IMR-90 (cell line): ENCODE measurements around the gene NEMF. TPM values are rescaled to one million over a fixed set of nuclear protein-coding genes. Genes with fewer than 3 reads are reported as not detected.
"Not testable (repeated sequence)": the region's sequence is repeated elsewhere in the genome, so short reads cannot be mapped to it uniquely, and the experiment has no call there.

Experiments used
- ATAC-seq: fragments of 200-7000 bp; cut with Tn5 transposase; 2 replicates; pipeline ENCODE4 v1.9.1; 2020; ENCODE audit warnings: low read depth, mild to moderate bottlenecking, moderate library complexity
- BruUV-seq: library from RNA; stranded (reverse); fragments of 400-500 nt; replicated peaks from 2 replicates; lab custom pipeline; 2021; lab: Mats Ljungman, UMichigan
- CTCF ChIA-PET: fragments of 300-600 bp; formaldehyde crosslinking; extraction: SDS; loops from one replicate; lab custom pipeline; 2021; ENCODE audit warnings: antibody characterized with exemption; lab: Yijun Ruan, JAX
- POLR2A ChIA-PET: fragments of 300-600 bp; sonication (Branson Sonifier 250); formaldehyde crosslinking; loops from one replicate; lab custom pipeline; 2022; ENCODE audit warnings: antibody characterized with exemption; ENCODE audit not compliant: unreplicated experiment; lab: Charles Lee
- DNase-seq: peaks from one replicate; pipeline ENCODE4 v3.0.0; 2013
- H2AFZ ChIP-seq: replicated peaks from 2 replicates; pipeline ENCODE3; 2013; ENCODE audit warnings: low read length, mild to moderate bottlenecking; ENCODE audit not compliant: poor library complexity
- H2AK5ac ChIP-seq: 2 replicates; pipeline ENCODE4 v1.6.1; 2013; ENCODE audit warnings: low read depth, low read length, inconsistent platforms
- H2AK9ac ChIP-seq: replicated peaks from 2 replicates; pipeline ENCODE3; 2013; ENCODE audit warnings: mild to moderate bottlenecking, low read depth, low read length, moderate library complexity; ENCODE audit not compliant: poor library complexity
- H2BK120ac ChIP-seq: 2 replicates; pipeline ENCODE4 v1.6.1; 2013; ENCODE audit warnings: low read depth, low read length, inconsistent platforms
- H2BK15ac ChIP-seq: 3 replicates; pipeline ENCODE4 v1.6.1; 2013; ENCODE audit warnings: low read depth, low read length, inconsistent platforms
- H2BK20ac ChIP-seq: 2 replicates; pipeline ENCODE4 v1.6.1; 2013; ENCODE audit warnings: low read depth, mild to moderate bottlenecking, inconsistent platforms, low read length, moderate library complexity
- H2BK5ac ChIP-seq: 2 replicates; pipeline ENCODE4 v1.6.1; 2013; ENCODE audit warnings: mild to moderate bottlenecking, low read depth, low read length, inconsistent platforms; ENCODE audit not compliant: poor library complexity, severe bottlenecking
- H3K14ac ChIP-seq: replicated peaks from 2 replicates; pipeline ENCODE4 v1.6.1; 2013; ENCODE audit warnings: low read depth, low read length, inconsistent platforms
- H3K18ac ChIP-seq: 2 replicates; pipeline ENCODE4 v1.6.1; 2013; ENCODE audit warnings: low read depth, low read length, control low read depth
- H3K23ac ChIP-seq: 2 replicates; pipeline ENCODE4 v1.6.1; 2013; ENCODE audit warnings: low read depth, low read length, inconsistent platforms
- H3K27ac ChIP-seq: 2 replicates; pipeline ENCODE4 v1.5.1; 2013; ENCODE audit warnings: mild to moderate bottlenecking, control low read depth, low read length; ENCODE audit not compliant: insufficient read depth
- H3K27me3 ChIP-seq: 2 replicates; pipeline ENCODE4 v1.6.1; 2013; ENCODE audit warnings: low read length; ENCODE audit not compliant: control insufficient read depth, insufficient read depth
- H3K36me3 ChIP-seq: 2 replicates; pipeline ENCODE4 v1.6.1; 2013; ENCODE audit warnings: low read length, mixed read lengths; ENCODE audit not compliant: control insufficient read depth, insufficient read depth
- H3K4ac ChIP-seq: 2 replicates; pipeline ENCODE4 v1.6.1; 2013; ENCODE audit warnings: low read depth, low read length, inconsistent platforms
- H3K4me1 ChIP-seq: 2 replicates; pipeline ENCODE4 v1.6.1; 2013; ENCODE audit warnings: low read length, mixed read lengths; ENCODE audit not compliant: control insufficient read depth, insufficient read depth
- H3K4me2 ChIP-seq: 2 replicates; pipeline ENCODE4 v1.6.1; 2013; ENCODE audit warnings: low read depth, mild to moderate bottlenecking, control low read depth, low read length, moderate library complexity
- H3K4me3 ChIP-seq: 2 replicates; pipeline ENCODE4 v1.5.1; 2013; ENCODE audit warnings: low read depth, mild to moderate bottlenecking, control low read depth, low read length, moderate library complexity; ENCODE audit not compliant: insufficient read depth
- H3K56ac ChIP-seq: 2 replicates; pipeline ENCODE4 v1.6.1; 2013; ENCODE audit warnings: low read length, inconsistent platforms; ENCODE audit not compliant: insufficient read depth; ENCODE audit errors: extremely low read depth
- H3K79me1 ChIP-seq, 2 experiments: 2 replicates each; pipeline ENCODE4 v1.6.1; 2013; ENCODE audit warnings: low read length in 2 of 2, inconsistent platforms in 1 of 2, low read depth in 1 of 2
- H3K9ac ChIP-seq: 2 replicates; pipeline ENCODE4 v1.6.1; 2013; ENCODE audit warnings: low read depth, low read length, control low read depth
- H3K9me1 ChIP-seq: 2 replicates; pipeline ENCODE4 v1.6.1; 2013; ENCODE audit warnings: low read length, inconsistent platforms; ENCODE audit not compliant: insufficient read depth
- H3K9me3 ChIP-seq: 2 replicates; pipeline ENCODE4 v1.6.1; 2013; ENCODE audit warnings: low read length; ENCODE audit not compliant: control insufficient read depth, insufficient read depth
- H4K20me1 ChIP-seq: 2 replicates; pipeline ENCODE4 v1.6.1; 2013; ENCODE audit warnings: low read length, inconsistent platforms; ENCODE audit not compliant: insufficient read depth
- H4K5ac ChIP-seq: 2 replicates; pipeline ENCODE4 v1.6.1; 2013; ENCODE audit warnings: mild to moderate bottlenecking, low read depth, low read length, control low read depth
- H4K8ac ChIP-seq, 2 experiments: 2 replicates each; pipeline ENCODE4 v1.6.1; 2013; ENCODE audit warnings: low read depth in 2 of 2, low read length in 2 of 2, control low read depth in 1 of 2, inconsistent platforms in 1 of 2
- H4K91ac ChIP-seq: 2 replicates; pipeline ENCODE4 v1.6.1; 2013; ENCODE audit warnings: low read depth, low read length, inconsistent platforms; ENCODE audit not compliant: insufficient read depth
- BHLHE40 ChIP-seq: fragments of 150-350 bp; IDR thresholded peaks from 2 replicates; pipeline ENCODE4 v1.6.1; 2016; ENCODE audit warnings: mild to moderate bottlenecking, low read depth, low read length
- MAFK ChIP-seq: IDR thresholded peaks from 2 replicates; pipeline ENCODE4 v1.6.1; 2012; ENCODE audit warnings: low read depth, low read length, improper control_type of control experiment
- RAD21 ChIP-seq: IDR thresholded peaks from 2 replicates; pipeline ENCODE4 v1.6.1; 2012; ENCODE audit warnings: low read length, improper control_type of control experiment
- RFX5 ChIP-seq: IDR thresholded peaks from 2 replicates; pipeline ENCODE4 v1.8.0; 2012; ENCODE audit warnings: low read depth, mild to moderate bottlenecking, low read length, moderate library complexity
- WGBS, 2 experiments: methylation state at CpG; one replicate each; pipeline versions ENCODE4 v1.1.5 to v1.1.7; 2013; ENCODE audit warnings: missing lambda C conversion rate in 2 of 2; ENCODE audit not compliant: insufficient read length in 1 of 2; ENCODE audit errors: extremely low coverage in 2 of 2; 5-methylcytosine and 5-hydroxymethylcytosine counted together
- dilution Hi-C: fragments of 300-500 bp; cut with HindIII; formaldehyde crosslinking; loops from one replicate; pipeline ENCODE4 v1.14.3; 2018; ENCODE audit warnings: low sequenced_read_pairs; ENCODE audit not compliant: unreplicated experiment
- in situ Hi-C: fragments of 300-500 bp; cut with MboI; formaldehyde crosslinking; loops from 3 replicates; pipeline ENCODE4 v1.14.3; 2019; ENCODE audit warnings: low sequenced_read_pairs, inconsistent platforms, mixed read lengths
- intact Hi-C: fragments of 100-400 bp; cut with micrococcal nuclease; formaldehyde crosslinking; loops from 2 replicates; pipeline ENCODE4 v1.10.0; 2022
- polyA plus RNA-seq, 3 experiments: library from polyadenylated mRNA; depleted of rRNA; stranded (reverse); fragments of >200 nt; gene quantifications; 2 replicates each; pipeline ENCODE4 v1.2.3, GENCODE V29; 2012; ENCODE audit warnings: low replicate concordance in 1 of 3
- total RNA-seq: library from RNA; depleted of rRNA; stranded (reverse); fragments of >200 nt; gene quantifications from 2 replicates; pipeline ENCODE4 v1.2.3, GENCODE V29; 2012
- TF ChIP-seq, protein P1 (sequence below): fragments of 150-350 bp; IDR thresholded peaks from 2 replicates; pipeline ENCODE4 v1.6.1; 2017; ENCODE audit warnings: mild to moderate bottlenecking, antibody characterized with exemption, low read length, low read depth

The NEMF gene
- total and polyA plus RNA-seq, 2 of the 4 experiments (the other 2 are of a cell fraction), result 19.5 to 30.5 TPM

DNA sequence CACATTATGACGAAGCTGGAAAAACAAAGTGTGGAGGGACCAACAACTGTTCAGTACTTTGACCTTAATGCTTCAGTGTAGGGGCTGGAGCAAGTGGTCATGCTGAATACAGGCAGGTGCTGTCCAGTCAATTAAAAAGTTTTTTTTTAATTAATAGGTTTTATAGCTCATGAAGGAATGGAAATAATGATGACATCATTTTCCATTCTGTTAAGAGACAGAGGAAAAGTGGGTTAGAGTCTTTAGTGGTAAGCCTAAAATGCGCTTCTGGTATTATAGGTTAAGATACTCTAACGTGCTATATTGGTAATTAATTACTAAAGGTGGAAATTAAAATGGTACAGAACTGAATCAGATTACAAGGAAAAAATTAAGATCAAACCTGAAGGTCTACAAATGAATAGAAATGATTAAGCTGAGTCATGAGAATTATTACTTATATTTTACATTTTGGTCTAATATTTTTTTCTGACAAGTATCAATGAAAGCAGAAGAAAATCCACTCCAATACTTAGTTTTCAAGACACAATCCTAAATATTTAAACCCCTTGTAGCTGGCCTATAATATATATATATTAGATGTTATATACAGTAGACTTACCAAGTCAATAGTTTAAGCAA, 69.1 kb downstream of the NEMF start:
- no peak overlapping the region for H3K56ac ChIP-seq
- dilution Hi-C loops, result no loop called here
- H4K91ac ChIP-seq, result no peak overlapping the region
- H3K27ac ChIP-seq, result no peak overlapping the region
- DNase-seq (no peak), ATAC-seq (no peak)
- POLR2A ChIA-PET, result no interaction called here
- no peak overlapping the region for H2AK5ac ChIP-seq
- no peaks in the 10 kb centered on the region for H3K9me3 ChIP-seq
- H3K4me1 ChIP-seq, result no peaks in the 10 kb centered on the region
- no peak overlapping the region for H3K23ac ChIP-seq
- no TSS peak for BruUV-seq
- H3K4me2 ChIP-seq, result no peak overlapping the region
- H4K8ac ChIP-seq, result no peak overlapping the region
- no peak overlapping the region for H4K5ac ChIP-seq
- H3K27me3 ChIP-seq, result no peaks in the 10 kb centered on the region
- no peak overlapping the region for H2BK5ac ChIP-seq
- CTCF ChIA-PET, result interaction anchor here (0.6 to 0.7 kb wide), 2 partner anchors 16 to 159 kb away, joined by 4 read pairs; partner anchors contain the start of gene KLHDC2
- no peak overlapping the region for H2AK9ac ChIP-seq
- H2BK15ac ChIP-seq, result no peak overlapping the region
- H4K20me1 ChIP-seq, result no peaks in the 10 kb centered on the region
- H3K18ac ChIP-seq, result no peak overlapping the region
- H3K9me1 ChIP-seq, result no peaks in the 10 kb centered on the region
- H3K4me3 ChIP-seq, result no peak overlapping the region
- H2BK20ac ChIP-seq, result no peak overlapping the region
- no peak overlapping the region for H3K9ac ChIP-seq
- in situ Hi-C loops, result no loop called here
- H2BK120ac ChIP-seq, result no peak overlapping the region
- no peak overlapping the region for H2AFZ ChIP-seq
- peaks cover 0 to 12% of the 10 kb centered on the region in 2 experiments for H3K79me1 ChIP-seq
- intact Hi-C loops, result loop anchor here (5.0 kb wide), 1 partner anchor 49 kb away; no protein-coding TSS in a partner anchor
- WGBS, 2 experiments, result no CpG with 5 or more reads among the region's 3 CpGs
- peak; percentile 69 for TF ChIP-seq MAFK
- TF ChIP-seq BHLHE40, result no peak
- TF ChIP-seq, protein P1, sequence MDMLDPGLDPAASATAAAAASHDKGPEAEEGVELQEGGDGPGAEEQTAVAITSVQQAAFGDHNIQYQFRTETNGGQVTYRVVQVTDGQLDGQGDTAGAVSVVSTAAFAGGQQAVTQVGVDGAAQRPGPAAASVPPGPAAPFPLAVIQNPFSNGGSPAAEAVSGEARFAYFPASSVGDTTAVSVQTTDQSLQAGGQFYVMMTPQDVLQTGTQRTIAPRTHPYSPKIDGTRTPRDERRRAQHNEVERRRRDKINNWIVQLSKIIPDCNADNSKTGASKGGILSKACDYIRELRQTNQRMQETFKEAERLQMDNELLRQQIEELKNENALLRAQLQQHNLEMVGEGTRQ, result no peak
- TF ChIP-seq RAD21, result no peak
- no peak for TF ChIP-seq RFX5
- H3K36me3 ChIP-seq, result peaks cover 56% of the 10 kb centered on the region
- no peak overlapping the region for H3K14ac ChIP-seq
- no peak overlapping the region for H3K4ac ChIP-seq

DNA sequence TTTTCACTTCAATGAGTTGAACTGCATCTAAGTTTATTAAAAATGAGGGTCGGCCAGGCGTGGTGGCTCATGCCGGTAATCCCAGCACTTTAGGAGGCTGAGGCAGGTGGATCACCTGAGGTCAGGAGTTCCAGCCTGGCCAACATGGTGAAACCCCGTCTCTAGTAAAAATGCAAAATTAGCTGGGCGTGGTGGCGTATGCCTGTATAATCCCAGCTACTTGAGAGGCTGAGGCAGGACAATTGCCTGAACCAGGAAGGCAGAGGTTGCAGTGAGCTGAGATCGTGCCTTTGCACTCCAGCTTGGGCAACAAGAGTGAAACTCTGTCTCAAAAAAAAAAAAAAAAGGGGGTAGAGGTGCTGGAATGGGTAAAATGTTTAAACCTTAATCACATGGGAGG, 71.5 kb downstream of the NEMF start:
- WGBS, 2 experiments, result 71% methylated on average over 3 of the region's 7 CpGs; no CpG with 5 or more reads in 1 of the 2 experiments
- POLR2A ChIA-PET, H3K9ac ChIP-seq, H4K5ac ChIP-seq, H2BK5ac ChIP-seq, H3K9me3 ChIP-seq, dilution Hi-C loops, H2AK9ac ChIP-seq, H3K27ac ChIP-seq, DNase-seq, H3K79me1 ChIP-seq, H4K8ac ChIP-seq, ATAC-seq, H3K18ac ChIP-seq, H3K4ac ChIP-seq, H4K20me1 ChIP-seq, H2BK15ac ChIP-seq, H3K9me1 ChIP-seq, H3K27me3 ChIP-seq, in situ Hi-C loops, H3K14ac ChIP-seq, H3K56ac ChIP-seq, H2AFZ ChIP-seq, H2AK5ac ChIP-seq, H2BK120ac ChIP-seq, H3K4me2 ChIP-seq, H4K91ac ChIP-seq, H3K4me1 ChIP-seq, BruUV-seq, H2BK20ac ChIP-seq, H3K4me3 ChIP-seq, H3K23ac ChIP-seq: not testable (repeated sequence)
- CTCF ChIA-PET, result interaction anchor here (0.6 kb wide), 1 partner anchor 11 kb away, joined by 4 read pairs; no protein-coding TSS in a partner anchor
- intact Hi-C loops, result loop anchor here (5.0 kb wide), 1 partner anchor 51 kb away; no protein-coding TSS in a partner anchor
- H3K36me3 ChIP-seq, result peaks cover 52% of the 10 kb centered on the region
